PC-3 (cell line): ENCODE results near the gene ADTRP.

ENCODE experiments used
- CTCF ChIP-seq: fragments of 300-600 bp; sonication (generic); conservative IDR thresholded peaks from 2 replicates; pipeline ENCODE4 v1.5.1; 2017; ENCODE audit warnings: antibody characterized with exemption, low read depth, mild to moderate bottlenecking, low read length
- EZH2 ChIP-seq: fragments of 300-600 bp; sonication (generic); IDR thresholded peaks from one replicate; pipeline ENCODE4 v1.6.1; 2017; ENCODE audit warnings: antibody characterized with exemption, mild to moderate bottlenecking, low read length; ENCODE audit not compliant: unreplicated experiment
- EZH2phosphoT487 ChIP-seq: fragments of 300-600 bp; sonication (generic); IDR thresholded peaks from 2 replicates; pipeline ENCODE4 v1.6.1; 2018; ENCODE audit warnings: mild to moderate bottlenecking, antibody characterized with exemption, low read length, borderline replicate concordance

GRCh38 chr6:11718463-11718862 is 60.1 kb downstream of the ADTRP start:
- TF ChIP-seq CTCF, result no peak
- TF ChIP-seq EZH2, result no peak
- TF ChIP-seq EZH2phosphoT487, result no peak
